Peyer's patch (tissue), 4 donors: ENCODE results near the gene MRPL45.

Experiments
- POLR2A ChIP-seq, 2 donors: fragments of 450-650 bp; IDR thresholded peaks; one replicate each; pipeline ENCODE4 v1.5.1; 2017; ENCODE audit warnings: antibody characterized with exemption in 2 of 2, mild to moderate bottlenecking in 2 of 2, moderate library complexity in 2 of 2
- TF ChIP-seq, protein P1 (sequence below), 6 experiments: fragments of 450-650 bp in 4 of 6; fragments of 200-600 bp in 2 of 6; sonication (generic) in 1 of 6; IDR thresholded peaks; one replicate each; pipeline ENCODE4 v1.5.1; 2017 to 2019; ENCODE audit warnings: antibody characterized with exemption in 6 of 6, mild to moderate bottlenecking in 3 of 6, moderate library complexity in 1 of 6

DNA sequence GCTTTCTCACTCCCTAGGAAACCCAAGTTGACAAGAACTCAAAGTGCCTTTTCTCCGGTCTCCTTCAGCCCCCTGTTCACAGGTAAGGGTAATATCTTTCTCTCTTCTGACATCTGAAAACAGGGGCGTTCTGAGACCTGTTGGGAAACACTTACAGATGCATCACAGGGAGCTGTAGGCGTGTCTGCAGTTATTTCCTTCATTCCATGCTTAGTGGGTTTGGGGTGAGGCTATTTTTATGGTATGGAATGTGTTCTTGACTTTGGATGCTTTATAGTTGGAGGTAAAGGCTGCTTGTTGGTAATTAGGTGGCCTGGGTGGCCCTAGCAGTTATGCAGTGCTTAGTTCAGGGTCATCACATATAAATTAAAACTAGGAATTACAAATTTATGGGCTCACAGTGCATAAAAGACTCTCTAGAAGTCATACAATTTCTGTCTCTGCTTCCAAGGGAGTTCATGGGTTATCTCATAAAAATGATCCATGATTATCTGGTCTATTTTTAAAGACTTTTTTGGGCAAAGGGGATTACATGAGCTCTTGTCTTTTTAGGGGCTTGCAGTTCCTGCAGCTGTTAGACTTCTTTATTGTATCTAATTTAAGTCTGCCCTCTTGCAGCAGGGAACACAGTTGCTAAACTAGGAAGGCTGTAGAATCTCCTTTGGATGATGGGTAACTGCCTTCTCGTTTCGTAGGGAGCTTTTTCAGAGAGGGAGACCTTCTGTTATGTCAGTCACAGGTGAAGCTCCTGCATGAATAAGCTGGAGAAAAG lies 64.9 kb downstream of the MRPL45 start:
- TF ChIP-seq POLR2A (IDR thresholded peaks at IDR 0.05) = no peak
- TF ChIP-seq, protein P1, sequence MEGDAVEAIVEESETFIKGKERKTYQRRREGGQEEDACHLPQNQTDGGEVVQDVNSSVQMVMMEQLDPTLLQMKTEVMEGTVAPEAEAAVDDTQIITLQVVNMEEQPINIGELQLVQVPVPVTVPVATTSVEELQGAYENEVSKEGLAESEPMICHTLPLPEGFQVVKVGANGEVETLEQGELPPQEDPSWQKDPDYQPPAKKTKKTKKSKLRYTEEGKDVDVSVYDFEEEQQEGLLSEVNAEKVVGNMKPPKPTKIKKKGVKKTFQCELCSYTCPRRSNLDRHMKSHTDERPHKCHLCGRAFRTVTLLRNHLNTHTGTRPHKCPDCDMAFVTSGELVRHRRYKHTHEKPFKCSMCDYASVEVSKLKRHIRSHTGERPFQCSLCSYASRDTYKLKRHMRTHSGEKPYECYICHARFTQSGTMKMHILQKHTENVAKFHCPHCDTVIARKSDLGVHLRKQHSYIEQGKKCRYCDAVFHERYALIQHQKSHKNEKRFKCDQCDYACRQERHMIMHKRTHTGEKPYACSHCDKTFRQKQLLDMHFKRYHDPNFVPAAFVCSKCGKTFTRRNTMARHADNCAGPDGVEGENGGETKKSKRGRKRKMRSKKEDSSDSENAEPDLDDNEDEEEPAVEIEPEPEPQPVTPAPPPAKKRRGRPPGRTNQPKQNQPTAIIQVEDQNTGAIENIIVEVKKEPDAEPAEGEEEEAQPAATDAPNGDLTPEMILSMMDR (IDR thresholded peaks at IDR 0.05) = no peak
